ENCODE measurements around the gene IFNG-AS1. TPM values are rescaled to one million over a fixed set of nuclear protein-coding genes. Genes with fewer than 3 reads are reported as not detected.
A peak's percentile ranks its signal among the peaks of the same experiment; 100 is the strongest.

The IFNG-AS1 gene
- total RNA-seq, 1 donor from 2014 or later, result not detected

DNA sequence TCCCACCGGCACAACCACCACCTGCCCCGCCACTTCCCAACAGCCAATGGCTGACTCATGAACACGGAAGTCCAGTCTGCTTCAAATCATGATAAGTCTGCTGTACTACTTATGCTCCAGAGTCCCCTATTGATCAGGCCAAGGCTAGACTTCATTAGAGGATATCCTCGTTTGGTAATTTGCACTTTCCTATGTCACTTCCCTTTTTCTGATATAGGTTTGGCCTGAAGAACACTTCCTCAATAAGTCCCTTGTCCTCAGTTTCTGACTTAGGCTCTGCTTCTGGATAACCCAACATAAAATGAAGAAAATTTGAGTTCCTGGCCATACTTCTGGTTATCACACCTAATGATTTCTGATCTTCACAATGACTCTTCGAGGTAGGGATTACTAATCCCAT is 45.3 kb downstream of the IFNG-AS1 start:
- H3K4me3 Mint-ChIP-seq, result no peak overlapping the region
- no peak for DNase-seq
- H3K36me3 Mint-ChIP-seq (ENCODE audit: low read depth), result no peaks in the 10 kb centered on the region
- no peak overlapping the region for H3K27ac Mint-ChIP-seq
- H3K27me3 Mint-ChIP-seq, result no peaks in the 10 kb centered on the region
- intact Hi-C loops (cut with micrococcal nuclease), result no loop called here
- peaks cover 12% of the 10 kb centered on the region for H3K9me3 Mint-ChIP-seq
- H3K4me1 Mint-ChIP-seq, result peaks cover 39% of the 10 kb centered on the region

DNA sequence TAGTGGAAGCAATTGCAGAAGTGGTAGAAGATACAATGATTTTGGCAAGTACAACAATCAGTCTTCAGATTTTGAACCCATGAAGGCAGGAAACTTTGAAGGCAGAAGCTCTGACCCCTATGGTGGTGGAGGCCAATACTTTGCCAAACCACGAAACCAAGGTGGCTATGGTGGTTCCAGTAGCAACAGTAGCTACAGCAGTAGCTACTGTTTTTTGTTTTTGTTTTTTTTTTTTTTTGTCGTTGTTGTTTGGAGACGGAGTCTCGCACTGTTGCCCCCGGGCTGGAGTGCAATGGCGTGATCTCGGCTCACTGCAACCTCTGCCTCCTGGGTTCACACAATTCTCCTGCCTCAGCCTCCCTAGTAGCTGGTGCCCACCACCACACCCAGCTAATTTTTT is 47.4 kb downstream of the IFNG-AS1 start:
- H3K4me1 Mint-ChIP-seq, result peaks cover 47% of the 10 kb centered on the region
- no peaks in the 10 kb centered on the region for H3K27me3 Mint-ChIP-seq
- H3K27ac Mint-ChIP-seq, result peak overlapping the region; percentile 65
- intact Hi-C loops (cut with micrococcal nuclease), result loop anchor here (1.0 to 5.0 kb wide), 4 partner anchors 18 to 296 kb away; partner anchors contain the start of gene MDM1
- H3K4me3 Mint-ChIP-seq, result no peak overlapping the region
- H3K36me3 Mint-ChIP-seq (ENCODE audit: low read depth), result no peaks in the 10 kb centered on the region
- H3K9me3 Mint-ChIP-seq, result peaks cover 12% of the 10 kb centered on the region
- DNase-seq, result peak; percentile 63

DNA sequence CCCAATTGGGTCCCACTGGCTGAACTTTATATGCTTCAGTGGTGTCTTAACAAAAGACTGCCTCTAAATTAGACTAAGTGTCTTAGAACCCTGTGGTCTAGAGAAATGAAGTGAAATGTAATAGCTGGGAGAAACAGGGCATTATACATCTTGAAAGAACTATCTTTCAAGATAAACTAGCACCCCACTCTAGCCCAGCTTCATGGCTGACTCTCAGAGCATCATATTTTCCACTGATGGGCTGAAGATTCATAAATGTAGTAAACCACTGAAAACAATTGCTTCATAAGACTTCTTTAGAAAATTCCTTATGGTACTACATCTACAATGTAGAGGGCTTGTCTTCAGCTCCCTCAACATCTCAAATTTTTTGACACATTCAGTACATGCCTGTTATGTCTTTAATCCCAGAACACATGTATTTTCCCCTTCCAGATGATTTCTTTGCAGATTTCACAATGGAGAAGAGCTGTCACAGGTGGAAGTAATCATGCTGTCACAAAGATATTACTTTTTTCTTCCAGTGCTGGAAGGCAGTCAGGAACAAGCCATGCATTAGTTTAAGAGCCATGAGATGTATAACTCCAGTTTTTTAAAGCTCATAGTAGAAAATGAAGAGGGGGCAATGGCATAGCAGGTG is 48.5 kb downstream of the IFNG-AS1 start:
- Mint-ChIP-seq H3K9me3 (peaks cover 12% of the 10 kb centered on the region), H3K27me3 (no peaks in the 10 kb centered on the region), H3K4me3 (peak overlapping the region; percentile 22), H3K27ac (peak overlapping the region; percentile 93), H3K36me3 (ENCODE audit: low read depth) (no peaks in the 10 kb centered on the region), H3K4me1 (peaks cover 48% of the 10 kb centered on the region)
- intact Hi-C loops (cut with micrococcal nuclease), result loop anchor here (1.0 to 5.0 kb wide), 4 partner anchors 19 to 295 kb away; partner anchors contain the start of gene MDM1
- DNase-seq, result no peak

DNA sequence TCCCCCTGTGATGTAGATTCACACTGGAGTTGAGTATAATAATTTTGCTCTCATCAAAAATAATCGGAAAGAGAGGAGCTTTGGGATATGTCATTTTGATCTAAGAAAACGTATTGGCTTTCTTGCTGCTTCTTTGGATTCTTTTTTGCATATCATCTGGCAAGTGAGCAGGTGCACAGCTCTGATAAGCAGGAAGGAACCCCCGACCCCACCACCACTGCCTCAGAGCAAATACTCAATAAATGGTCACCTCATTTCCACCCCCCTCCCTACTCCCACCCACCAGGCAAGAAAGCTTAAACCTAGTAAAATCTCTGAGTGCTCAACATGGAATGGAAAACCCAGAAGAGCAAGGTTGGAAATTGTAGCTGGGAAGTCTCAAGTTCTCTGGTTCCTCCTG is 49.4 kb downstream of the IFNG-AS1 start:
- no peaks in the 10 kb centered on the region for H3K27me3 Mint-ChIP-seq
- H3K4me3 Mint-ChIP-seq, result no peak overlapping the region
- peak overlapping the region; percentile 13 for H3K27ac Mint-ChIP-seq
- intact Hi-C loops (cut with micrococcal nuclease), result loop anchor here (5.0 kb wide), 2 partner anchors 36 to 294 kb away; partner anchors contain the start of gene MDM1
- no peak for DNase-seq
- H3K9me3 Mint-ChIP-seq, result peaks cover 12% of the 10 kb centered on the region
- H3K4me1 Mint-ChIP-seq, result peaks cover 47% of the 10 kb centered on the region
- H3K36me3 Mint-ChIP-seq (ENCODE audit: low read depth), result no peaks in the 10 kb centered on the region

DNA sequence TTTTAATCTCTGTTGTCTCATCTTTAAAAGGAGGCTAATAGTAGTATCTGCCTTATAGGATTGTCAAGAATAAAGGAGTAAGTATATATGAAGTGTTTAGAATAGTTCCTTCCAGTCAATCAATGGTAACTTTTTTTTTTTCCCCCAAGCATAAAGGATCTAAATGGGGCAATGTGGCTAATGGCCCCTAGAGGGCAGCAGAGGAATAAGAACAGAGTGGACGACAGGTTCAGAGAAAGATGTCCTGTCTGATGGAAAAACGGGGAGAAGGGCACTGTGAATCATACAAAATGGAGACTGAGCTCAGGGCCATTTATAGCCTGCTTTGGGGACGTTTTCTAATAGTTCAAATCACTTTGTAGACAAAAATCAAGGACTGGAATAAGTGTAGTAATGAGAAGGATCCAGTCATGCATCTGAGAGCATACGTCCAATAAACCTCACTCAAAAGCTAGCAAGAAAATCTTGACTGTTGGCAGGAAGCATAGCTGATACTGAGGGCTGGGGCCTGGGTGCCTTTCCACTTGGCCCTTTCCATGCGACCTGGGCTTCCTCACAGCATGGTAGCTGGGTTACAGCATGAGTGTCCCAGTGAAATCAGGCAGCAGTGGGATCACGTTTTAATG is 51.3 kb downstream of the IFNG-AS1 start:
- no peak overlapping the region for H3K4me3 Mint-ChIP-seq

DNA sequence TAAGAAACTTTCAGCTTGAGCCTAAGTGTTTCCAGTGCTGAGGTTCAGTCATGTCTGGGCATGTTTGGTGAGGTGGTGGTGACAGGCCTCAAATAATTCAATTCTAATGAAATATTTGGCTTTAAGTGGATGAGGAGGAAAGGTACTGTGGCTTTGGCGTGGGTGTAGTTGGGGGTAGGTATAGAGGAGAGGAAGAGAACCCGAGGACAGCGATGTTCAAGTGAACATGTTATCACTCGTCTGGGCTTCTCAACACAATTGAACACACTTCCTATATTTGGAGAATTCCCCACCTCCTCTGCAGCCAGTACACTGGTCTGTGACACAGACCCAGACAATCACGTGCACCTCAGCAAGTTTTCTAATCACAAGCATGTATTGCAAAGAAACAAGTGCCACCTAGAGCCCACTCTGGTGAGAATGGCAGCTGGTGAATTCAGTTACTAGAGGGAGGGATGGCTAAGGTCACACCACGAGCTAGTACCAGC is 53.0 kb downstream of the IFNG-AS1 start:
- intact Hi-C loops (cut with micrococcal nuclease), result loop anchor here (5.0 kb wide), 2 partner anchors 135 to 685 kb away; no protein-coding TSS in a partner anchor
- Mint-ChIP-seq H3K27ac (peak overlapping the region; percentile 85), H3K36me3 (ENCODE audit: low read depth) (peaks cover 2% of the 10 kb centered on the region), H3K4me1 (peaks cover 35% of the 10 kb centered on the region), H3K27me3 (no peaks in the 10 kb centered on the region), H3K4me3 (no peak overlapping the region), H3K9me3 (peaks cover 3% of the 10 kb centered on the region)
- peak; percentile 59 for DNase-seq

More for the DNA sequence above, 51.3 kb downstream of the IFNG-AS1 start:
- Mint-ChIP-seq H3K4me1 (peaks cover 42% of the 10 kb centered on the region), H3K27ac (peak overlapping the region; percentile 78), H3K36me3 (ENCODE audit: low read depth) (no peaks in the 10 kb centered on the region), H3K27me3 (no peaks in the 10 kb centered on the region), H3K9me3 (peaks cover 7% of the 10 kb centered on the region)
- DNase-seq, result peak; percentile 89
- intact Hi-C loops (cut with micrococcal nuclease), result loop anchor here (1.0 to 5.0 kb wide), 8 partner anchors 40 to 683 kb away; no protein-coding TSS in a partner anchor

DNA sequence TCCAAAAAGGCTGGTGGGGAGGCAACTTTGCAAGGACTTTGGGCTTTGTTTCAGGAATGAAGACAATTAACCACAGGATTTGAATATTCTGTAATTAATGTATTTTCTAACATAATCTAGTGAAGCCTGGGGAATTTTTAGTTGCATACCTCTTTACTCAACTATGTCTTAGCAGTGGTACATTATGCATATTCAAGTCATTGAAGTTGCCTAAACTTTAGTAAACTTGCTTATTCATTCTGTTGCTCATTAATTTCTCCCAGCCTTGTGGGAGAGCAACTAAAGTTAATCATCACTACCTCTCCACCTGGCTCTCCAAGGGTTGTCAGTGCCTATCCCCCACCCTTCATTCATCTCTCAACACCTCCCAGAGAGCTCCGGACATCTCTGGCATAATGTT is 54.2 kb downstream of the IFNG-AS1 start:
- DNase-seq, result no peak
- H3K4me3 Mint-ChIP-seq, result no peak overlapping the region
- peaks cover 2% of the 10 kb centered on the region for H3K36me3 Mint-ChIP-seq (ENCODE audit: low read depth)
- no peak overlapping the region for H3K27ac Mint-ChIP-seq
- H3K27me3 Mint-ChIP-seq, result no peaks in the 10 kb centered on the region
- intact Hi-C loops (cut with micrococcal nuclease), result loop anchor here (5.0 kb wide), 2 partner anchors 134 to 686 kb away; no protein-coding TSS in a partner anchor
- peaks cover 26% of the 10 kb centered on the region for H3K4me1 Mint-ChIP-seq
- peaks cover 3% of the 10 kb centered on the region for H3K9me3 Mint-ChIP-seq

DNA sequence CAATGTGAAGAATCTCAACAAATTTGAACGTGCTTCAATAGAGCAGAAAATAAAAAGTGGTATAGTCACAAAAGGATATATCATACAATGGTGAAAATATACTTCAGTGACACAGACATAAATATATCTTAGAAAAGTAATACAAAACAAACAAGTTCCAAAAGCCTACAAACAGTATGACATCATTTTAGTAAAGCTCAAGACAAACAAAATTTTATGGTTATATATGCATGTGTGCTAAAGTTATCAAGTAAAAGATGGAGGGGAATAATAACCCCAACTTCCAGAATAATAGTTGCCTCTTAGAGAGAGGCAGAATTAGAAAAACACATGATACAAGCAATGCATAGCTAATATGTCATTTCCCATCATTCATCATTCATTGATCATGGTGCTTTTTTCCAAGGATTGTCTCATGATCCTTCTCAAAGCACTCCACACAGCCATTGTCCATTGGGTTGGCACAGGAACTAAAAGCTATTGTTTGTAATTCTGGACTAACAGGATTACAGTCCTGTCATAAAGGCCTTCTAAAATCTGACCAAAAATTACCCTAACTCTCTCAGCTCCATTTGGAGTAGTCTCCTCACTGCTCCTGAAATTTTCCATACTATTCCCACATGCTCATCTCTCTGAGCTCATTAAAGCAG is 59.5 kb downstream of the IFNG-AS1 start:
- Mint-ChIP-seq H3K4me1 (no peaks in the 10 kb centered on the region), H3K4me3 (no peak overlapping the region), H3K27ac (no peak overlapping the region), H3K9me3 (peaks cover 7% of the 10 kb centered on the region), H3K36me3 (ENCODE audit: low read depth) (peaks cover 2% of the 10 kb centered on the region), H3K27me3 (no peaks in the 10 kb centered on the region)
- intact Hi-C loops (cut with micrococcal nuclease), result no loop called here
- DNase-seq, result no peak

DNA sequence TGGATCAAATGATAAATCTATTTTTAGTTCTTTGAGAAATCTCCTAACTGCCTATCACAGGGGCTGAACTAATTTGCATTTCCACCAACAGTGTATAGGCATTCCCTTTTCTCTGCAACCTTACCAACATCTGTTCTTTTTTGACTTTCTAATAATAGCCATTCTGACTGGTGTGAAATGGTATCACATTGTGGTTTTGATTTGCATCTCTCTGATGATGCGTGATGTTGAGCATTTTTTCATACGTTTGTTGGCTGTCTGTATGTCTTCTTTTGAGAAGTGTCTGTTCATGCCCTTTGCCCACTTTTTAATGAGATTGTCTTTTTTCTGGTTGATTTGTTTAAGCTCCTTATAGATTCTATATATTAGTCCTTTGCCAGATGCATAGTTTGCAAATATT is 67.1 kb downstream of the IFNG-AS1 start:
- Mint-ChIP-seq H3K9me3 (peaks cover 34% of the 10 kb centered on the region), H3K4me3 (no peak overlapping the region), H3K4me1 (no peaks in the 10 kb centered on the region), H3K27ac (no peak overlapping the region), H3K36me3 (ENCODE audit: low read depth) (peaks cover 5% of the 10 kb centered on the region), H3K27me3 (no peaks in the 10 kb centered on the region)
- intact Hi-C loops (cut with micrococcal nuclease), result no loop called here
- no peak for DNase-seq

DNA sequence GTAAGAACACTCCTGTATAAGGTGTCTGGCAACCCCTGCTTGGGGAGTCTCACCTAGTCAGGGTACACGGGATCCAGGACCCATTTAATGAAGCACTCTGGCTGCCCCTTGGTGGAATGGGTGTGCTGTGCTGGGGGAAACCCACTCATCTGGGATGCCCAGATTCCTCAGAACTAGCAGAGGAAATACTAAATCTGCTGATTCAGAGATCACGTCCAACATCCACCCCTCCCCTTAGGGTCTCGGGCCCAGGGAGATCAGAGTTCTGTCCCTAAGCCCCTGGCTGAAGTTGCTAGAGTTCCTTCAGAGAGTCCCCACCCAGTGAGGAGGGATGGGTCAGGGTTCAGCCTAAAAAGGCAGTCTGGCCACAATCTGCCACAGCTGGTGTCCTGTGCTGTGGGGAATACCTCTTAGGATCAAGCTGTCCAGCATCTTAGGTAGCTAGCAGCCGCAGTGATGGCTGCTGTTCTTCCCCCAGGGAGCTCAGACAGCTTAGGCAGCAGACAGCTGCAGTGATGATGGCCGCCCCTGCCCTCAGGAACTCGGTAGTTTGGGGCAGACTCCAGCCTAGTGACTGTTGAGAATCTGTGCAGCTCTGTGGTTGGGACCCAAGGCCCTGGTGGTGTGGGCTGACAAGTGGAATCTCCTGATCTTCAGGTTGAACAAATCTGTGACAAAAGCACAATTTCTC is 74.8 kb downstream of the IFNG-AS1 start:
- Mint-ChIP-seq H3K9me3 (peaks cover 54% of the 10 kb centered on the region), H3K36me3 (ENCODE audit: low read depth) (peaks cover 21% of the 10 kb centered on the region), H3K4me3 (no peak overlapping the region), H3K27ac (no peak overlapping the region), H3K4me1 (peaks cover 7% of the 10 kb centered on the region), H3K27me3 (peaks cover 2% of the 10 kb centered on the region)
- intact Hi-C loops (cut with micrococcal nuclease), result no loop called here
- DNase-seq, result no peak

DNA sequence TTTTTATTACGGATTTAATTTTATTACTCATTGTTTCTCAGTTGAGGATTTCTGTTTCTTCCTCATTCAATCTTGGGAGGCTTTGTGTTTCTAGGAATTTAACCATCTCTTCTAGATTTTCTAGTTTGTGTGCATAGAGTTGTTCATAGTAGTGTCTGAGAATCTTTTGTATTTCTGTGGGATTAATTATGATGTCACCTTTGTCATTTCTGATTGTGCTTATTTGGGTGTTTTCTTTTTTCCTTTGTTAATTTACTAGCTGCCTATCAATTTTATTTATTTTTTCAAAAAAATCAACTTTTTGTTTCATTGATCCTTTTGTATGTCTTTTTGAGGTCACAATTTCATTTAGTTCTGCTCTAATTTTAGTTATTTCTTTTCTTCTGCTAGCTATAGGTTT is 75.9 kb downstream of the IFNG-AS1 start:
- intact Hi-C loops (cut with micrococcal nuclease), result no loop called here
- H3K27me3 Mint-ChIP-seq, result peaks cover 2% of the 10 kb centered on the region
- no peak overlapping the region for H3K4me3 Mint-ChIP-seq
- H3K27ac Mint-ChIP-seq, result peak overlapping the region; percentile 37
- no peak for DNase-seq
- H3K9me3 Mint-ChIP-seq, result peaks cover 55% of the 10 kb centered on the region
- H3K4me1 Mint-ChIP-seq, result peaks cover 10% of the 10 kb centered on the region
- peaks cover 23% of the 10 kb centered on the region for H3K36me3 Mint-ChIP-seq (ENCODE audit: low read depth)

DNA sequence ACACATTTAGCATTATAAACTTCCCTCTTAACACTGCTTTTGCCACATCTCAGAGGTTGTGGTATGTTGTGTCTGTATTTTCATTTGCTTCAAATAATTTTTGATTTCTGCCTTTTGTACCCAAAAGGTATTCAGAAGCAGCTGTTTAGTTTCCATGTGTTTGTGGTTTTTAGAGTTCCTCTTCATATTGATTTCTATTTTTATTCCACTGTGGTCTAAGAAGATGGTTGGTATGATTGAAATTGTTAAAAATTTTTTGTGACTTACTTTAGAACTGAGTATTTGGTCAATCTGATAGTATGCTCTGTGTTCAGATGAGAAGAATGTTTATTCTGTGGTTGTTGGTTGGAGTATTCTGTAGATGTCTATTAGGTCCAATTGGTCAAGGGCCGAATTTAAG is 76.4 kb downstream of the IFNG-AS1 start:
- H3K4me3 Mint-ChIP-seq, result no peak overlapping the region
- intact Hi-C loops (cut with micrococcal nuclease), result no loop called here
- H3K4me1 Mint-ChIP-seq, result peaks cover 10% of the 10 kb centered on the region
- H3K36me3 Mint-ChIP-seq (ENCODE audit: low read depth), result peaks cover 23% of the 10 kb centered on the region
- H3K27ac Mint-ChIP-seq, result peak overlapping the region; percentile 37
- peaks cover 2% of the 10 kb centered on the region for H3K27me3 Mint-ChIP-seq
- DNase-seq, result no peak
- peaks cover 50% of the 10 kb centered on the region for H3K9me3 Mint-ChIP-seq

DNA sequence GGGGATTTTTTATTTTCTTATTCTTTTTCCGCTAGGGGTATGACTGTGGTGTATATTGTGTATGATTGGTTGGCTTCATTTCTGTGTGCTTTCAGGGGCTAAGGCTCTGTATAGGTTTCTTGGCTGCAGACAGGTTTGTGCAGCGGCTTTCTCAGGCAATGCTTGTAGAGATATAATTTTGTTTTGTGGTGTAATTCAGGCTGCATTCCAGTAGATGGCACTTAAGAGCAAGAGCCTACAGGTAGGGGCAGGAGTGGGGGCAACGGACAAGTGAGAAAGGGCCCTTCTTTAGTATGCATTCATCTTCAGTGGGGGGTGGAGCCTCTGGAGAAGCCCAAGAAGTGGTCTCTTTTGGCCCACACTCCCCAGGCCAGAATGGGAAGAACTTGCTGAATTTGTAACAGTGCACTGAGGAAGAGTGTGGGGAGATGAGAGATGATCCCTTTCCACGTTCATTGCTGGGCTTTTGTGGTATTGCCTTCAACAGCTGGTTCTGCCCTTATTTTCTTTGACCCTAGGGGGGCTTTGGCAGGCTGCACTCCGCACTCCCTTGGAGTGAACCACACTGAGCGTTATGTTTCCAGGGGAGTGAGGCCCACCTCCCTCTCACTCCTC is 78.6 kb downstream of the IFNG-AS1 start:
- H3K4me1 Mint-ChIP-seq, result peaks cover 10% of the 10 kb centered on the region
- intact Hi-C loops (cut with micrococcal nuclease), result loop anchor here (1.0 kb wide), 1 partner anchor 90 kb away; no protein-coding TSS in a partner anchor
- no peak for DNase-seq
- H3K4me3 Mint-ChIP-seq, result no peak overlapping the region
- H3K36me3 Mint-ChIP-seq (ENCODE audit: low read depth), result peaks cover 23% of the 10 kb centered on the region
- H3K27ac Mint-ChIP-seq, result peak overlapping the region; percentile 40
- no peaks in the 10 kb centered on the region for H3K27me3 Mint-ChIP-seq
- H3K9me3 Mint-ChIP-seq, result peaks cover 36% of the 10 kb centered on the region
